Stimulated activated effector memory CD8-positive, alpha-beta T cell treated with anti-CD3 and anti-CD28 coated beads, Interleukin-12 subunit alpha, Interleukin-12 subunit beta, amount 100 ng/mL, for 72 hours (primary cell): ENCODE measurements around the gene PARP12.

Experiments
- ATAC-seq: fragments of 150-1000 bp; cut with Tn5 transposase; 2 replicates; pipeline ENCODE4 v1.10.0; 2021
- DNase-seq, 2 donors: peaks; one replicate each; pipeline ENCODE4 v3.0.0; 2021 to 2022; ENCODE audit warnings: low spot score in 2 of 2
- H3K27ac Mint-ChIP-seq: one replicate; pipeline ENCODE4 v1.8.0; 2022; ENCODE audit warnings: mild to moderate bottlenecking, mixed read lengths
- H3K36me3 Mint-ChIP-seq: one replicate; pipeline ENCODE4 v1.8.0; 2022; ENCODE audit warnings: mild to moderate bottlenecking, mixed read lengths
- H3K4me1 Mint-ChIP-seq: one replicate; pipeline ENCODE4 v1.8.0; 2022; ENCODE audit warnings: mixed read lengths
- H3K4me3 Mint-ChIP-seq: one replicate; pipeline ENCODE4 v1.8.0; 2022; ENCODE audit warnings: mild to moderate bottlenecking, mixed read lengths
- H3K9me3 Mint-ChIP-seq: one replicate; pipeline ENCODE4 v1.8.0; 2022; ENCODE audit warnings: mixed read lengths

The PARP12 gene

DNA sequence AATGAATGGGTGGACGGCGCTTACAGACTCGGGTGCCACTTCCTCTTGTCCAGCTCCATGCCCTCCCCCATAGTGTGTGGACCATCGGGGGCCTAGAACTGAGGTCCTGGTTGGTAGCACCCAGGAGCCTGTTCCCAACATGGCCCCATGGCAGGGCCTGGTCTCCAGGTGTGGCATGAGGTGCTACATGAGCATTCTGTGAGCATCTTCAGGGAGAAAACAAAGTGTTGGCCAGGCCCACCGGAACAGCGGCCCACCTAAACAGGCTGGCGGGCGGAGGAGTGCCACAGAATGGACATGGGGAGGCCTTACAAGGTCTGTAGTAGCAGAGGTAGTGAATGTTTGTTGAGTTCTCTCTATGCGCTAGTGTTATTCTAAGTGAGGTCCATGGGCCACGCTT lies 76.9 kb downstream of the PARP12 start:
- H3K9me3 Mint-ChIP-seq = no peaks in the 10 kb centered on the region
- H3K36me3 Mint-ChIP-seq = no peaks in the 10 kb centered on the region
- ATAC-seq (no peak), DNase-seq (no peak)
- no peak overlapping the region for H3K27ac Mint-ChIP-seq
- no peak overlapping the region for H3K4me3 Mint-ChIP-seq
- H3K4me1 Mint-ChIP-seq = peaks cover 1% of the 10 kb centered on the region

DNA sequence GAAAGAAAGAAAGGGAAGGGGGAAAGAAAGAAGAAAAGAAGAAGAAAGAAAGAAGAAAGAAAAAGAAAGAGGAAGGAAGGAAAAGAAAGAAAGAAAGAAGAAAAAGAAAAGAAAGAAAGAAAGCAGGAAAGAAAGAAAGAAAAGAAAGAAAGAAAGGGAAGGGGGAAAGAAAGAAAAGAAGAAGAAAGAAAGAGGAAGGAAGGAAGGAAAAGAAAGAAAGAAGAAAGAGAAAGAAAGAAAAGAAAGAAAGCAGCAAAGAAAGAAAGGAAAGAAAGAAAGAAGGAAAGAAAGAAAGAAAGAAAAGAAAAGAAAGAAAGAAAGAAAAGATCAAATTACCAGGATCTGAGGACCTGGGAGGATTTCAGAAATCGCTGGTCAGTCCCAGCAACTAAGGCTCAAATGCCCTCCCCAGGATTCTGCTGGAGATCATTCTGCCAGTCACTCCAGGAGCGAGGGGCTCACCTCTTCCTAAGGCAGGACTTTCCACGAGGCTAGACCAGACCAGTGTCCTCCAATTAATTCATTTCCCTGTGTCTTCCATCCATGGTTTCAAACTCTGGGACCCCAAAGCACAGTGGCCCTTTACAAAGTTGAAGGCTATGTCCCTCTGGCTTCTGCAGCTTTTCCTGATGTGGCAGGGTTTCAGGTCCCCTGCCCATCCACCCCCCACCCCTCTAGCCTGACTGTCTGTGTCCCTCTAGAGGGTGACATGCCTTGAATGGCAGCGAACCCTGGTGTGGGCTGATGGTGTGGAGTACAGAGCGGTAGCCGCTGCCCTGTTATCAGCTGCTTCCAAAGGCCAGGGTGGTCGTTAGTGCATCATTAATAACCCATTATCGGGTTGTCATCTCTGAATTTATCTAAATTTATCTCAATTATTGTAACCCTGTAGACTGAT lies 77.9 kb downstream of the PARP12 start:
- no peaks in the 10 kb centered on the region for H3K36me3 Mint-ChIP-seq
- H3K4me3 Mint-ChIP-seq = no peak overlapping the region
- H3K4me1 Mint-ChIP-seq = peaks cover 10% of the 10 kb centered on the region
- ATAC-seq (no peak), DNase-seq (no peak)
- H3K9me3 Mint-ChIP-seq = no peaks in the 10 kb centered on the region
- H3K27ac Mint-ChIP-seq = peak overlapping the region; percentile 24

DNA sequence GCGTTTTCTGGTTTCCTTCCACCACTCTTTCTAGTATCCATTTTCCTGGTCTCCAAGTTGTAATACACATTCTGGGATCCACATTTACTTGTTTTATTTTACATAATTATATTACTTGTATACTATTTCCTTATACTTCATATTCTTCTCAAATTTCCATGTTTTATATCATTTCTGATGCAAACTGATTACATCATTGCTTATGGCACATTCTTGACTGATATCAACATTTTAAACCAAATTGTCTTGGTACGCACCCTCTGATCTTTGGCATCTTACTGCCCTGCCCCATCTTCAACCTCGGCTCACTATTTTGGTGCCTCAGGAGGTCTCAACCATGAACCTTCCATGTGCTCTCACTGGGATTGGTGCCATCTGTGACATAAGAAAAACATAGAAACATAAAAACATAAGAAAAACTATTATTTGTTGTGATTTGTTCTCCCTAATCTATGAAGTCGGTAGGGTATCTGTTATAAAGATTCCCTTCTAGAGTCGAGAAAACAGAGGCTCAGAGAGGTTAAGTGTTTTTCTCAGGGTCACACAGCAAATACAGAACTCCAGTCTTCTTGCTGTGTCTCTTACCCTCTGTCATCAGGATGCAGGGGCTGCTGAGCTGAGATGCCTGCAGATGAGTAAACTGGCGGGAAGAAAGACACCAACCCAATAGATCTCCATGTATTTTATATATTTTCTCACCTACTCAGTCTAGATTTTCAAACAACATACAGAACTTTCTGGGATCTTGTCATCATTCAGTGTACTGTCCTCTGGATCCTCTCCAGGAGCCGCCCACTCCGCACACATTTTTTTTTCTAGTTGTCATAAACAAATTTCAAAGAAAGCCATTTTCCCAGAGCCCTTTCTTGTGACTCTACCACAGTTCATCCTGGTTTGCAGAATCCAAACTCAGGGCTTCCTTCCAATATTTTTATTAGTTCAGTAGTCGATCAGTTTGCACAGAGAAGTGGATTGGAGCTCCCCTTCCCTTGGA lies 79.5 kb downstream of the PARP12 start:
- Mint-ChIP-seq H3K4me1 (peaks cover 12% of the 10 kb centered on the region), H3K36me3 (no peaks in the 10 kb centered on the region), H3K27ac (no peak overlapping the region), H3K4me3 (no peak overlapping the region), H3K9me3 (no peaks in the 10 kb centered on the region)
- DNase-seq (no peak), ATAC-seq (no peak)

- Mint-ChIP-seq H3K4me3 (no peak overlapping the region), H3K36me3 (no peaks in the 10 kb centered on the region), H3K9me3 (no peaks in the 10 kb centered on the region), H3K27ac (no peak overlapping the region), H3K4me1 (peaks cover 12% of the 10 kb centered on the region)
- DNase-seq (no peak), ATAC-seq (no peak)
Observed at GRCh38 chr7:139981511-139981895, 81.2 kb downstream of the PARP12 start.

DNA sequence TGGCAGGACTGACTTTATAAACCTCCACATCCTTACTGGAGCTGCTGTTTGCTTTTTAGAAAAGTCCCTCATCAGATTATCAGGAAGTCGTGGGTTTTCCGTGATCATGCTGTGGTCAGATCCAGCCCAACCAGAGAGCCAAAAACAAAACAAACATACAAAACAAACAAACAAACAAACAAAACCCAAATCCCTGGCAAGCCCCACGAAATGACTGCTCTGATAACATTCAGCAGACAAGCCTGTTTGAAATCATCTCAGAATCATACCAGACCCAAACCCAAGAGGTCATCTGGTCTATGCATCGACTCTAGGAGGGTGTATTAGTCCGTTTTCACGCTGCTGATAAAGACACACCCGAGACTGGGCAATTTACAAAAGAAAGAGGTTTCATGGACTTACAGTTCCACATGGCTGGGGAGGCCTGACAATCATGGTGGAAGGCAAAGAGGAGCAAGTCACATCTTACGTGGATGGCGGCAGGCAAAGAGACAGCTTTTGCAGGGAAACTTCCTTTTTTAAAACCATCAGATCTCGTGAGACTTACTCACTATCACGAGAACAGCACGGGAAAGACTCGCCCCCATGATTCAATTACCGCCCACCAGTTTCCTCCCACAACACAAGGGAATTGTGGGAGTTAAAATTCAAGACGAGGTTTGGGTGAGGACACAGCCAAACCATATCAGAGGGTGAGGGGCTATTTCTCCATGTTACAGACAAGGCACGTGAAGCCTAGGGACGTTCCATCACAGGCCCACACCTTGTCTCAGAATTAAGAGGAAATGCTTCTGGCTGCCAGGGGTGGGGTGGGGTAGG lies 85.7 kb downstream of the PARP12 start:
- Mint-ChIP-seq H3K9me3 (no peaks in the 10 kb centered on the region), H3K27ac (no peak overlapping the region), H3K36me3 (no peaks in the 10 kb centered on the region), H3K4me3 (no peak overlapping the region), H3K4me1 (peaks cover 12% of the 10 kb centered on the region)
- ATAC-seq (no peak), DNase-seq (no peak)

- H3K4me1 Mint-ChIP-seq = peaks cover 12% of the 10 kb centered on the region
- no peak overlapping the region for H3K4me3 Mint-ChIP-seq
- H3K27ac Mint-ChIP-seq = peak overlapping the region; percentile 61
- no peaks in the 10 kb centered on the region for H3K9me3 Mint-ChIP-seq
- no peak for ATAC-seq
- H3K36me3 Mint-ChIP-seq = no peaks in the 10 kb centered on the region
- DNase-seq = no peak
Observed at GRCh38 chr7:139976055-139976837, 86.5 kb downstream of the PARP12 start.

- ATAC-seq = no peak
- Mint-ChIP-seq H3K9me3 (no peaks in the 10 kb centered on the region), H3K36me3 (no peaks in the 10 kb centered on the region), H3K27ac (no peak overlapping the region), H3K4me1 (no peaks in the 10 kb centered on the region), H3K4me3 (no peak overlapping the region)
- no peak for DNase-seq
Observed at GRCh38 chr7:139974179-139974811, 88.5 kb downstream of the PARP12 start.
